Right forelimb (tissue), 1 donor: ENCODE measurements around the gene UBE4A.
A peak's percentile ranks its signal among the peaks of the same experiment; 100 is the strongest.

Source experiments
- DNase-seq: peaks from one replicate; pipeline ENCODE4 v3.0.0-alpha.2; 2018

UBE4A gene

GRCh38 chr11:118341815-118342489 lies 17.4 kb upstream of the UBE4A start:
- DNase-seq, result no peak

- no peak for DNase-seq
These were observed 16.8 kb upstream of the UBE4A start, which contains the start of gene CD3D for GRCh38 chr11:118342503-118343161. CD3D (minus strand) TSS chr11:118342705; CDS start chr11:118342607, 98 bp downstream.

GRCh38 chr11:118343248-118343647 lies 16.2 kb upstream of the UBE4A start:
- DNase-seq, result no peak

- DNase-seq, result no peak
These were observed 15.4 kb upstream of the UBE4A start, which contains the start of gene CD3G for GRCh38 chr11:118343981-118344515. CD3G (plus strand) TSS chr11:118344344; CDS start chr11:118344424, 80 bp downstream.

GRCh38 chr11:118349475-118349874 lies 9.9 kb upstream of the UBE4A start:
- no peak for DNase-seq

GRCh38 chr11:118353084-118353710 lies 6.2 kb upstream of the UBE4A start:
- DNase-seq, result no peak

GRCh38 chr11:118358071-118358470 lies 1.3 kb upstream of the UBE4A start:
- no peak for DNase-seq

- no peak for DNase-seq
These were observed 5.7 kb downstream of the UBE4A start for GRCh38 chr11:118364956-118365615.

- DNase-seq, result no peak
These were observed 6.9 kb downstream of the UBE4A start for GRCh38 chr11:118366287-118366686.

- DNase-seq, result no peak
These were observed 11.4 kb downstream of the UBE4A start for GRCh38 chr11:118370774-118371173.

GRCh38 chr11:118373263-118373662 lies 13.9 kb downstream of the UBE4A start:
- DNase-seq, result no peak

- DNase-seq, result no peak
These were observed 14.5 kb downstream of the UBE4A start for GRCh38 chr11:118373871-118374270.

- no peak for DNase-seq
These were observed 15.3 kb downstream of the UBE4A start for GRCh38 chr11:118374729-118375128.

- DNase-seq, result no peak
These were observed 16.6 kb downstream of the UBE4A start for GRCh38 chr11:118375978-118376377.

GRCh38 chr11:118379497-118379896 lies 20.1 kb downstream of the UBE4A start:
- DNase-seq, result no peak

GRCh38 chr11:118380571-118380970 lies 21.2 kb downstream of the UBE4A start:
- DNase-seq, result no peak

GRCh38 chr11:118382954-118383353 lies 23.6 kb downstream of the UBE4A start:
- no peak for DNase-seq

- no peak for DNase-seq
These were observed 24.3 kb downstream of the UBE4A start for GRCh38 chr11:118383657-118384056.

GRCh38 chr11:118396097-118396501 lies 36.7 kb downstream of the UBE4A start:
- DNase-seq, result no peak

GRCh38 chr11:118397448-118397847 lies 38.0 kb downstream of the UBE4A start:
- DNase-seq, result no peak

GRCh38 chr11:118398791-118399559 lies 39.6 kb downstream of the UBE4A start:
- no peak for DNase-seq

GRCh38 chr11:118401151-118401879 lies 41.9 kb downstream of the UBE4A start, which contains the start of gene ATP5MG:
ATP5MG (plus strand) TSS chr11:118401606; CDS start chr11:118401666, 60 bp downstream.
- DNase-seq, result peak; percentile 92
